Mucosa of stomach (tissue), 1 donor: Measurements from ENCODE around the gene CST9.

Experiments used
- H3K27me3 ChIP-seq: one replicate; pipeline ENCODE4 v1.7.0; 2013; ENCODE audit warnings: mild to moderate bottlenecking, low read length; ENCODE audit not compliant: control insufficient read depth, insufficient read depth
- H3K36me3 ChIP-seq: one replicate; pipeline ENCODE4 v1.7.0; 2013; ENCODE audit warnings: low read length; ENCODE audit not compliant: control insufficient read depth, insufficient read depth
- H3K4me1 ChIP-seq: one replicate; pipeline ENCODE4 v1.7.0; 2013; ENCODE audit warnings: mild to moderate bottlenecking, low read length; ENCODE audit not compliant: control insufficient read depth, insufficient read depth
- H3K4me3 ChIP-seq: one replicate; pipeline ENCODE4 v1.7.0; 2013; ENCODE audit warnings: low read length
- H3K9ac ChIP-seq: one replicate; pipeline ENCODE4 v1.7.0; 2013; ENCODE audit warnings: mild to moderate bottlenecking, low read length, moderate library complexity
- H3K9me3 ChIP-seq: one replicate; pipeline ENCODE4 v1.7.0; 2013; ENCODE audit warnings: mild to moderate bottlenecking, low read length, moderate library complexity; ENCODE audit not compliant: control insufficient read depth
- donor health status: Pancreatic carcinoma.

The CST9 gene

DNA sequence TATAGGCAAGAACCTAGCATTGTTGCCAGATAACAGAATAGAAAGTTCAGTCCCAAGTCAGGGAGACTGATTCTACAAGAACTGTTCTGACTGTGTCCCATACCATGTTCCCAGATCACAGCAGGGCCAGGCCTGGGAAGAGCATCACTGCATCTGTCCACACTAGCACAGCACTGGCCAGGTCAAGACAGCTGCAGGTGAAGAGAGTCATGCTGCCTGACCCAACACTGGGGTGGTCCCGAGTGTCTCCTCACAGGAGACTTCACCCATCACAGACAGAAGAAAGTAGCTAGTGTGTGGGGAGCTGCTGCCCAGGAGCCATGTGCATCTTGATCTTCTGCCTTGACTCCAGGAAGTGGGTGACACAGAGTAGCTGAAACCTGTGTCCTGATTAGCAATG, 36.1 kb downstream of the CST9 start:
- Histone ChIP-seq H3K27me3 (no peaks in the 10 kb centered on the region), H3K9me3 (no peaks in the 10 kb centered on the region), H3K36me3 (no peaks in the 10 kb centered on the region), H3K4me3 (no peak overlapping the region), H3K4me1 (no peaks in the 10 kb centered on the region), H3K9ac (no peak overlapping the region)

DNA sequence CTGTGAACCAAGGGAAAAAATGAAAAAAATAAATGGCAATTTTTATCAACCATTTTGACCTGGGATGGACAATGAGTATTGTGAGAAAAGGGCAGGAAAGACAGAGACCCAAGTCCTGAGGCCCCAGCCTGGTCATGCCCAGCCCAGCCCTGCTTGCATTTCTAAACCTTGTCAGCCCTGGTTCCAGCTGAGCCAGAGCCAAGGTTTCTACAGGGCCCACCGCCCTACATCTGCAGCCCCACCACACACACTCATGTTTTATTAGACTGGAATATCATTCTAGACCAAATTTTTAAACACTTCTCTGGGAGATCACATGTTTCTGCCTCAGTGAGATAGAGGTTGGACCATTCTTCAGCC, 36.8 kb downstream of the CST9 start:
- H3K9ac ChIP-seq, result no peak overlapping the region
- no peaks in the 10 kb centered on the region for H3K4me1 ChIP-seq
- H3K36me3 ChIP-seq, result no peaks in the 10 kb centered on the region
- H3K9me3 ChIP-seq, result no peaks in the 10 kb centered on the region
- no peaks in the 10 kb centered on the region for H3K27me3 ChIP-seq
- no peak overlapping the region for H3K4me3 ChIP-seq

DNA sequence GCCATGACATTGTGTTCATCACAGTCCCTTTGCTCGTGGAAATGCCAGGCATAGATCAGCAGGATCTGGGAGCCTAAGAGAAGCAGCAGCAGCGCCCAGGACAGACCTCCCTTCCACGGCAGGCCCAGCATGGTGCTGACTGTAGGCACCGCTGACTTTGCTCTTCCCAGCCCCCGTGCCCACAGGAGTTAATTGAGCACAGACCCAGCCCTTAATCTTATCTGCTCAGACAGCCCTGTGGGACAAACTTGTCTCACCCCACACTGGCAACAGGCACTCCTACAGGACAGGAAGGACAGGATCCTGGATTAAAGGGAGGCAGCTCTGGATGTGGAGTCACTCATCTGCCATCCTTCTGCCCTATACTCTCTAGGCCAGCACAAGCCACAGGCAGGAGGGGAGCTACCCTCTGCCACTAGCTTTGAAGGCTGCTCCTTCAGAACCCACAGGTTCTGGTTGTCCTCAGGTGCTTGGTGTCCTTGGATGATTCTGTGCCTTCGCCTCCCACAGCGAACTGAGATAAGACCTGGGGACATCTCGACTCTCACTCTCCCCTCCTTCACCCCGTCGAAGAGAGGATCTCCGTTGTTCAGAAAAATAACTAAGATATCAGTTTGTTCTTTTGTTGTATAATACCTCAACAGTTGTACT, 37.3 kb downstream of the CST9 start, which contains the start of gene CST9L:
Gene CST9L (minus strand): TSS at position 165 of the 651 bp plus-strand sequence. CDS start 34 bp downstream, at position 131.
- no peaks in the 10 kb centered on the region for H3K4me1 ChIP-seq
- no peaks in the 10 kb centered on the region for H3K27me3 ChIP-seq
- H3K36me3 ChIP-seq, result no peaks in the 10 kb centered on the region
- H3K4me3 ChIP-seq, result no peak within 1 kb of the TSS
- H3K9me3 ChIP-seq, result no peaks in the 10 kb centered on the region
- no peak within 1 kb of the TSS for H3K9ac ChIP-seq

DNA sequence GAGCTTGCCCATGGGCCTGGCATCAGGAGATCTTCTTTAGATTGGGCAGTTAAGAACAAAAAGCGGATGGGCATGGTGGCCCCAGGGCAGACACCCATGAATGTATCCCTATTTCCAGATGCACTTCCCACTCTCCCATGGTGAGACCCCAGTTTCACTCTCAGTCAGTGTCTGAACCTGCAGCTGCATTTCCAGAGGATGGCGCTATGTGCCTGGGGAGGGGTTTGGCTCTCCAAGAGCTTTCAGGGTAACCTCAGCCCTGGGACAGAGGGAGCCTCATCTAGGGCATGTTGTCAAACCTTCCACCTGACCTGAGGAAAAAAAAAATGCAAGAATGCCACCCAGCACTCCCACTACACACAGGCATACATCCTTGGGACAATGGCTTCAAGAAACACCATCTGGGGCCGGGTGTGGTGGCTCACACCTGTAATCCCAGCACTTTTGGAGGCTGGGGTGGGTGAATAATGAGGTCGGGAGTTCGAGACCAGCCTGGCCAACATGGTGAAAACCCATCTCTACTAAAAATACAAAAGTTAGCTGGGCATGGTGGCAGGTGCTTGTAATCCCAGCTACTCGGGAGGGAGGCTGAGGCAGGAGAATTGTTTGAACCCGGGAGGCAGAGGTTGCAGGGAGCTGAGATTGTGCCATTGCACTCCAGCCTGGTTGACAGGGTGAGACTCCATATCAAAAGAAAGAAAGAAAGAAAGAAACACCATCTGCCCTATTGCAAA, 39.4 kb downstream of the CST9 start:
- H3K9me3 ChIP-seq, result no peaks in the 10 kb centered on the region
- no peaks in the 10 kb centered on the region for H3K27me3 ChIP-seq
- H3K4me3 ChIP-seq, result no peak overlapping the region
- H3K4me1 ChIP-seq, result no peaks in the 10 kb centered on the region
- no peaks in the 10 kb centered on the region for H3K36me3 ChIP-seq
- H3K9ac ChIP-seq, result no peak overlapping the region

DNA sequence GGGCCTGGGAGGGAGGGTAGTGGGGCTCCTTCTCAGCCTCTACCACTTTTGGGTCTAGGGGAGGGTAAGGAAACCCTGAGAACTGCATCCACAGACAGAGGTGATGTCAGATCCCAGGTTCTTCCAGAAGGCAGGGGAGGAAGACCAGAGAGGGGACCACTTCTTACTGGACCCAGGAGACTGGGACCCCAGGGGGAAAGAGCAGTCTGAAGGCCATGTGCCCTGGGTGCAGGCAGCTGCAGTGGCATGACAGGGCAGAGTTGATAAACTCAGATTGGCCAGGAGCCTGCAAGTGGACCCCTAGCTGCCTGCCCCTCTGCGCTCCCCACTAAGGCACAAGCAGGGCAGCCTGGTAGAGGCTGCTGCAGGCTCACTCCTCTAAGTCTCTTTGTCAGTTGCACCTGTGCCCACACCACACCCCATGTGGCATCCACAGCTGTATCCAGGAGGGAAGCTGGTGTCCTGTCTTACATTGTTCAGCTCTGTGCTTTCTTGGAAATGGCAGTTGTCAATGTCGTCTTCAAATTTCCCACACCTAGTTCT, 40.1 kb downstream of the CST9 start:
- H3K4me3 ChIP-seq, result no peak overlapping the region
- no peaks in the 10 kb centered on the region for H3K36me3 ChIP-seq
- no peak overlapping the region for H3K9ac ChIP-seq
- H3K27me3 ChIP-seq, result no peaks in the 10 kb centered on the region
- no peaks in the 10 kb centered on the region for H3K4me1 ChIP-seq
- H3K9me3 ChIP-seq, result no peaks in the 10 kb centered on the region

DNA sequence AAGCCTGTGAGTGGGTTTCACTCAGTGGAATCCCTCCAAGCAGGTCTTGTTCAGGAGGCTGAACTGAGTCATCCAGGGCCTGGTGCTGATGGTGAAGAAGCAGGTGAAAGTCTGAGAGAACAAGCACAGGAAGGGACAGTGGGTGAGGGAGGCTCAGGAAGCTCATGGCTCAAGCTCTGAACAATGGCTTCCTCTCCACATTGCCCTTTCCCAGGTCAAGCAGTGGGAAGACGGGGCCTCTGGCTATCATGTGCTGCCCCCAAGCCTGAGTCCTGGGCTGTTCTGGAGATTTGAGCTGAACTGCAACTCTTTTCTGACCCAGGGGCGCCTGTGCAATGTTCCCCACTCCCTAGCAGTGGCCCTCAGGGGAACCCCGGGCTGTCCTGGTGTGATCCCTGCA, 40.8 kb downstream of the CST9 start:
- no peaks in the 10 kb centered on the region for H3K9me3 ChIP-seq
- H3K36me3 ChIP-seq, result no peaks in the 10 kb centered on the region
- H3K4me1 ChIP-seq, result no peaks in the 10 kb centered on the region
- no peak overlapping the region for H3K4me3 ChIP-seq
- H3K9ac ChIP-seq, result no peak overlapping the region
- no peaks in the 10 kb centered on the region for H3K27me3 ChIP-seq

DNA sequence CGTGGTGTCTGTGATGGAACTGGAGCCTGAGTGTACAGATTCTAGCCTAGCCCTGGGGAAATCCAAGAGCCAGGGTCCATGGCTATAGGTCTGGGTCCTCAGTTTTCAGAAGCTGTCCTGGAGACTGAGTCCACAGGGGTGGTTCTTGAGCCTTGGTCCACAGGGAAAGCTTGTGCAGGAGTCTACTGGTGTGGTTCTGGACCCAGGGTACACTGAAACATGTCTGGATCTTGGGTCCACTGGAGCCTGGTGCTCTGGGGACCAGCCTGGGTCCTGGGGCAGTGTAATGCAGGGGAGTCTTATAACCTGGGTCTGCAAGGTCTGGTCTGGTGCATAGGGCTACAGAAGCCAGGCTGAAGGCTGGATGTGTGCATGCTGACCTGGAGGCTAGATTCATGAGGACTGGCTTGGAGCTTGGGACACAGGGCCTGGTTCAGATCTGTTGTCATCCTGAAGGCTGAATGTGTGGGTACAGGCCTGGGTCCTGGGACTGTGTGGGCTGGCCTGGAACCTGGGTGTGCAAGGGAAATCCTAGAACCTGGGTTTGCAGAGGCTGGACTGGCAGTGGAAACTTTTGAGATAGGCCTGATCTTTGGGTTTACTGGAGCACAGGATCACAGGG, 42.9 kb downstream of the CST9 start:
- Histone ChIP-seq H3K27me3 (no peaks in the 10 kb centered on the region), H3K9me3 (no peaks in the 10 kb centered on the region), H3K4me1 (no peaks in the 10 kb centered on the region), H3K4me3 (no peak overlapping the region), H3K36me3 (no peaks in the 10 kb centered on the region), H3K9ac (no peak overlapping the region)

DNA sequence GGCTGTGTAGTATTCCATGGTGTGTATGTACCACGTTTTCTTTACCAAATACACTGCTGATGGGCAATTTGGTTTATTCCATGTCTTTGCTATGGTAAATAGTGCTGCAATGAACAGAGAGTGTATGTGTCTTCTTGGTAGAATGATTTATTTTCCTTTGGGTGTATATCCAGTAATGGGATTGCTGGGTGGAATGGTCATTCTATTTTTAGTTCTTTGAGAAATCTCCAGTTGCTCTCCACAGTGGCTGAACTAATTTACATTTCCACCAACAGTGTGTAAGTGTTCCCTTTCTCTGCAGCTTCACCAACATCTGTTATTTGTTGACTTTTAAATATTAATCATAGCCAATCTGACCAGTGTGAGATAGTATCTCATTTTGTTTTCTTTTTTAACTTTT, 51.3 kb downstream of the CST9 start:
- H3K4me3 ChIP-seq, result no peak overlapping the region
- no peaks in the 10 kb centered on the region for H3K36me3 ChIP-seq
- no peaks in the 10 kb centered on the region for H3K9me3 ChIP-seq
- H3K27me3 ChIP-seq, result no peaks in the 10 kb centered on the region
- H3K9ac ChIP-seq, result no peak overlapping the region
- no peaks in the 10 kb centered on the region for H3K4me1 ChIP-seq
